GM12878 (cell line): ENCODE results near the gene SEMA3B. TPM values are rescaled to one million over a fixed set of nuclear protein-coding genes. Genes with fewer than 3 reads are reported as not detected.

Experiments
- DPF2 ChIP-seq: fragments of 450-650 bp; IDR thresholded peaks from 2 replicates; pipeline ENCODE4 v1.6.1; 2017; ENCODE audit warnings: mild to moderate bottlenecking
- EGR1 ChIP-seq, 2 experiments: IDR thresholded peaks; 1 replicate in 1 of 2; 2 replicates in 1 of 2; pipeline ENCODE4 v1.6.1; 2011 to 2012; ENCODE audit warnings: low read depth in 2 of 2, low read length in 2 of 2, borderline replicate concordance in 1 of 2, mild to moderate bottlenecking in 1 of 2, moderate library complexity in 1 of 2
- ETV6 ChIP-seq, 2 experiments: fragments of 450-650 bp in 1 of 2; IDR thresholded peaks in 1 of 2; conservative IDR thresholded peaks in 1 of 2; 2 replicates each; pipeline ENCODE4 v1.6.1; 2014; ENCODE audit warnings: antibody characterized with exemption in 1 of 2, borderline replicate concordance in 1 of 2, low read depth in 1 of 2, mild to moderate bottlenecking in 1 of 2, moderate library complexity in 1 of 2
- FOXK2 ChIP-seq: fragments of 450-650 bp; IDR thresholded peaks from 2 replicates; pipeline ENCODE4 v1.6.1; 2017; ENCODE audit warnings: mild to moderate bottlenecking, moderate library complexity
- GABPA ChIP-seq: IDR thresholded peaks from 2 replicates; pipeline ENCODE4 v1.6.1; 2014; ENCODE audit warnings: antibody characterized with exemption, low read depth, mild to moderate bottlenecking, inconsistent platforms
- GATAD2B ChIP-seq: fragments of 450-650 bp; conservative IDR thresholded peaks from 2 replicates; pipeline ENCODE4 v1.6.1; 2017; ENCODE audit warnings: low read depth, mild to moderate bottlenecking, moderate library complexity
- IKZF2 ChIP-seq, 2 experiments: fragments of 450-650 bp; IDR thresholded peaks; 2 replicates each; pipeline ENCODE4 v1.6.1; 2017; ENCODE audit warnings: mild to moderate bottlenecking in 2 of 2, moderate library complexity in 2 of 2
- IRF3 ChIP-seq: fragments of 450-650 bp; IDR thresholded peaks from 2 replicates; pipeline ENCODE4 v1.6.1; 2014; ENCODE audit warnings: mild to moderate bottlenecking
- KLF5 ChIP-seq: fragments of 450-650 bp; IDR thresholded peaks from 2 replicates; pipeline ENCODE4 v1.6.1; 2014; ENCODE audit warnings: mild to moderate bottlenecking; ENCODE audit not compliant: partially characterized antibody
- NFXL1 ChIP-seq: fragments of 450-650 bp; IDR thresholded peaks from 2 replicates; pipeline ENCODE4 v1.6.1; 2017; ENCODE audit warnings: antibody characterized with exemption, mild to moderate bottlenecking, borderline replicate concordance
- NFYB ChIP-seq: IDR thresholded peaks from 2 replicates; pipeline ENCODE4 v1.6.1; 2011; ENCODE audit warnings: low read depth, mild to moderate bottlenecking, low read length, improper control_type of control experiment, moderate library complexity; ENCODE audit not compliant: insufficient read depth
- NRF1 ChIP-seq: conservative IDR thresholded peaks from 2 replicates; pipeline ENCODE4 v1.6.1; 2011; ENCODE audit warnings: mild to moderate bottlenecking, low read depth, low read length, improper control_type of control experiment
- PAX8 ChIP-seq: fragments of 450-650 bp; IDR thresholded peaks from 2 replicates; pipeline ENCODE4 v1.6.1; 2017; ENCODE audit warnings: mild to moderate bottlenecking, moderate library complexity
- PBX3 ChIP-seq: IDR thresholded peaks from 2 replicates; pipeline ENCODE4 v1.6.1; 2011; ENCODE audit warnings: mild to moderate bottlenecking, low read depth, low read length, moderate library complexity; ENCODE audit not compliant: insufficient replicate concordance
- POLR2A ChIP-seq: IDR thresholded peaks from 2 replicates; pipeline ENCODE4 v1.6.1; 2011; ENCODE audit warnings: low read depth, mild to moderate bottlenecking, low read length
- RBBP5 ChIP-seq: fragments of 200-600 bp; sonication (generic); conservative IDR thresholded peaks from 2 replicates; pipeline ENCODE4 v1.6.1; 2016
- SIN3A ChIP-seq: IDR thresholded peaks from 2 replicates; pipeline ENCODE4 v1.6.1; 2012; ENCODE audit warnings: low read depth, low read length, improper control_type of control experiment
- SP1 ChIP-seq: IDR thresholded peaks from one replicate; pipeline ENCODE4 v1.6.1; 2011; ENCODE audit warnings: low read depth, low read length
- SUZ12 ChIP-seq: fragments of 200-600 bp; sonication (generic); IDR thresholded peaks from one replicate; pipeline ENCODE4 v1.6.1; 2018; ENCODE audit warnings: antibody characterized with exemption, mild to moderate bottlenecking; ENCODE audit not compliant: unreplicated experiment
- TBL1XR1 ChIP-seq: IDR thresholded peaks from 2 replicates; pipeline ENCODE4 v1.6.1; 2012; ENCODE audit warnings: low read depth, low read length, improper control_type of control experiment
- USF1 ChIP-seq: IDR thresholded peaks from 2 replicates; pipeline ENCODE4 v1.6.1; 2011; ENCODE audit warnings: borderline replicate concordance, low read depth, mild to moderate bottlenecking, moderate library complexity, mixed read lengths, low read length; ENCODE audit not compliant: insufficient read depth; ENCODE audit errors: extremely low read length
- ZBTB11 ChIP-seq: fragments of 450-650 bp; formaldehyde crosslinking; IDR thresholded peaks from 2 replicates; pipeline ENCODE4 v1.5.0; 2022; ENCODE audit warnings: mild to moderate bottlenecking, missing genetic modification characterization
- ZNF217 ChIP-seq: fragments of 450-650 bp; IDR thresholded peaks from 2 replicates; pipeline ENCODE4 v1.6.1; 2017; ENCODE audit warnings: antibody characterized with exemption, mild to moderate bottlenecking
- polyA plus RNA-seq, 11 experiments: library from polyadenylated mRNA; depleted of rRNA in 4 of 11; unstranded in 6 of 11; stranded (reverse) in 5 of 11; fragments of >200 nt; fragmentation: Nextera tagmentation in 4 of 11; fragmentation: Illumina TruSeq in 1 of 11; extraction: Ambion mirVana in 4 of 11; extraction: Trizol in 1 of 11; gene quantifications; 1 replicate in 1 of 11; 2 replicates in 10 of 11; pipeline versions ENCODE4 v1.2.1 to v1.2.3, GENCODE V29; 2011 to 2016; ENCODE audit warnings: inconsistent platforms in 2 of 11, missing spikeins in 2 of 11, low read depth in 1 of 11
- total RNA-seq, 4 experiments: library from RNA; depleted of rRNA in 3 of 4; stranded (reverse); fragments of >200 nt in 3 of 4; fragmentation: Illumina TruSeq in 1 of 4; extraction: Trizol in 1 of 4; gene quantifications; 2 replicates each; pipeline versions ENCODE4 v1.2.1 to v1.2.3, GENCODE V29; 2013 to 2021

The SEMA3B gene
- total and polyA plus RNA-seq, 10 of the 15 experiments (the other 5 are each of a cell fraction or from before 2014, with no cell fraction given): 0.06 to 0.59 (median 0.14) TPM; not detected in 2

GRCh38 chr3:50245831-50246516, 23.0 kb upstream of the SEMA3B start (continued):
- TF ChIP-seq ZBTB11 (CRISPR knock-in tag) (no peak), GATAD2B (peak; percentile 69; the same call in 1 of the 2 replicates), DPF2 (peak; percentile 68), KLF5 (no peak), TBL1XR1 (no peak), EGR1 (IDR thresholded peaks at IDR 0.05; ENCODE audit: borderline replicate concordance in 1 of 2, low read depth in 2 of 2, low read length in 2 of 2) (no peak), ETV6 (conservative IDR thresholded peaks at IDR 0.05 in 1 of 2, IDR thresholded peaks at IDR 0.05 in 1 of 2; ENCODE audit: borderline replicate concordance in 1 of 2, low read depth in 1 of 2) (0 out of 4 replicates have a peak, but pooled peaks of 1 of the 2 experiments have one; percentile 20), SP1 (no peak), SUZ12 (no peak), RBBP5 (no peak), GABPA (peak; percentile 28; the same call in 1 of the 2 replicates), NFXL1 (no peak), NRF1 (no peak), PAX8 (no peak), ZNF217 (no peak), POLR2A (peak; percentile 57), SIN3A (no peak; the same call in 1 of the 2 replicates), IKZF2 (IDR thresholded peaks at IDR 0.05) (peak; percentile 59 to 65; a peak in 2 of 4 replicates), NFYB (no peak), FOXK2 (no peak), USF1 (no peak), IRF3 (no peak), PBX3 (peak; percentile 1)
